Measurements from ENCODE around the gene SFMBT1. TPM values are rescaled to one million over a fixed set of nuclear protein-coding genes. Genes with fewer than 3 reads are reported as not detected.
A peak's percentile ranks its signal among the peaks of the same experiment; 100 is the strongest.

Gene SFMBT1
- total RNA-seq, 1 experiment from 2014 or later: 17.7 TPM

- DNase-seq (ENCODE audit: low read depth): no peak
Measured at GRCh38 chr3:52889901-52890300, 156.0 kb downstream of the SFMBT1 start.

- DNase-seq (ENCODE audit: low read depth): no peak
Measured at GRCh38 chr3:52887166-52887565, 158.7 kb downstream of the SFMBT1 start.

- no peak for DNase-seq (ENCODE audit: low read depth)
Measured at GRCh38 chr3:52886049-52886730, 159.7 kb downstream of the SFMBT1 start.

- DNase-seq (ENCODE audit: low read depth): no peak
Measured at GRCh38 chr3:52882377-52882776, 163.5 kb downstream of the SFMBT1 start.

GRCh38 chr3:52881871-52882270, 164.0 kb downstream of the SFMBT1 start:
- DNase-seq (ENCODE audit: low read depth): no peak

GRCh38 chr3:52880474-52880873, 165.4 kb downstream of the SFMBT1 start:
- no peak for DNase-seq (ENCODE audit: low read depth)

GRCh38 chr3:52880047-52880446, 165.8 kb downstream of the SFMBT1 start:
- no peak for DNase-seq (ENCODE audit: low read depth)

- no peak for DNase-seq (ENCODE audit: low read depth)
Measured at GRCh38 chr3:52879581-52879980, 166.3 kb downstream of the SFMBT1 start.

GRCh38 chr3:52879090-52879489, 166.8 kb downstream of the SFMBT1 start:
- no peak for DNase-seq (ENCODE audit: low read depth)

- no peak for DNase-seq (ENCODE audit: low read depth)
Measured at GRCh38 chr3:52877085-52877484, 168.8 kb downstream of the SFMBT1 start.

GRCh38 chr3:52874864-52875587, 170.8 kb downstream of the SFMBT1 start:
- no peak for DNase-seq (ENCODE audit: low read depth)

GRCh38 chr3:52874160-52874701, 171.6 kb downstream of the SFMBT1 start:
- no peak for DNase-seq (ENCODE audit: low read depth)

GRCh38 chr3:52873433-52874159, 172.3 kb downstream of the SFMBT1 start:
- DNase-seq (ENCODE audit: low read depth): peak; percentile 47

GRCh38 chr3:52872245-52872644, 173.6 kb downstream of the SFMBT1 start:
- DNase-seq (ENCODE audit: low read depth): no peak

- no peak for DNase-seq (ENCODE audit: low read depth)
Measured at GRCh38 chr3:52871761-52872160, 174.1 kb downstream of the SFMBT1 start.

- DNase-seq (ENCODE audit: low read depth): no peak
Measured at GRCh38 chr3:52870471-52870870, 175.4 kb downstream of the SFMBT1 start.

- DNase-seq (ENCODE audit: low read depth): no peak
Measured at GRCh38 chr3:52866427-52866826, 179.4 kb downstream of the SFMBT1 start.

GRCh38 chr3:52865994-52866393, 179.9 kb downstream of the SFMBT1 start:
- DNase-seq (ENCODE audit: low read depth): no peak

GRCh38 chr3:52860424-52860768, 185.5 kb downstream of the SFMBT1 start:
- DNase-seq (ENCODE audit: low read depth): no peak

- no peak for DNase-seq (ENCODE audit: low read depth)
Measured at GRCh38 chr3:52859686-52860423, 186.0 kb downstream of the SFMBT1 start.

GRCh38 chr3:52857864-52858263, 188.0 kb downstream of the SFMBT1 start:
- no peak for DNase-seq (ENCODE audit: low read depth)

GRCh38 chr3:52857133-52857532, 188.7 kb downstream of the SFMBT1 start:
- DNase-seq (ENCODE audit: low read depth): no peak
